Neural cell (in vitro differentiated cells): ENCODE measurements around the gene FBXL17.

Experiments used
- EP300 ChIP-seq: fragments of 450-650 bp; conservative IDR thresholded peaks from 2 replicates; pipeline ENCODE4 v1.6.1; 2014; ENCODE audit warnings: antibody characterized with exemption, mild to moderate bottlenecking, moderate library complexity; ENCODE audit not compliant: poor library complexity, severe bottlenecking
- EZH2 ChIP-seq: fragments of 200-600, 300-800 bp; shearing (Covaris generic), sonication (generic); IDR thresholded peaks from 2 replicates; pipeline ENCODE4 v1.6.1; 2014; ENCODE audit warnings: antibody characterized with exemption, low read length, borderline replicate concordance, mild to moderate bottlenecking; ENCODE audit not compliant: insufficient read depth, poor library complexity, severe bottlenecking
- MXI1 ChIP-seq: fragments of 450-650 bp; conservative IDR thresholded peaks from 2 replicates; pipeline ENCODE4 v1.6.1; 2014; ENCODE audit warnings: antibody characterized with exemption, mild to moderate bottlenecking; ENCODE audit not compliant: poor library complexity, severe bottlenecking
- RAD21 ChIP-seq: fragments of 450-650 bp; conservative IDR thresholded peaks from 2 replicates; pipeline ENCODE4 v1.6.1; 2014; ENCODE audit warnings: antibody characterized with exemption, mild to moderate bottlenecking, moderate library complexity
- SMC3 ChIP-seq: fragments of 450-650 bp; conservative IDR thresholded peaks from 2 replicates; pipeline ENCODE4 v1.6.1; 2014; ENCODE audit warnings: antibody characterized with exemption, mild to moderate bottlenecking, moderate library complexity; ENCODE audit not compliant: poor library complexity
- TAF1 ChIP-seq: IDR thresholded peaks from 2 replicates; pipeline ENCODE4 v1.6.1; 2012; ENCODE audit warnings: low read depth
- TF ChIP-seq, protein P1 (sequence below): fragments of 450-650 bp; IDR thresholded peaks from 2 replicates; pipeline ENCODE4 v1.5.1; 2014; ENCODE audit warnings: antibody characterized with exemption, mild to moderate bottlenecking, moderate library complexity; ENCODE audit not compliant: poor library complexity, severe bottlenecking
- TF ChIP-seq, protein P2 (sequence below): IDR thresholded peaks from 2 replicates; pipeline ENCODE4 v1.6.1; 2012; ENCODE audit warnings: borderline replicate concordance

DNA sequence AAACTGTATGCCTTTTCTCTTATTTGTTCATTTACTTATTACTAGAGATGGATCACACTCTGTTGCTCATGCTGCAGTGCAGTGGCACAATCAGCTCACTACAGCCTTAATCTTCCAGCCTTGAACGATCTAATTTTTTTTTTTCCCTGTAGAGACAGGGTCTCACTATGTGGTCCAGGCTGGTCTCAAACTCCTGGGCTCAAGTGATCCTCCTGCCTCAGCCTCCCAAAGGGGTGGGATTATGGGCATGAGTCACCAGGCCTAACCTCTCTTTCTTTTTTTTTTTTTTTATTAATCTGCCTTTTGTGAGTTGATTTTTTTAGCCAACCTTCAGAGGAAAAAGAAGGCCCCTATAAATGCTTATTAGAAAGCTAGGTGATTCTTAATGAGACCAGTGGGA lies 303.0 kb downstream of the FBXL17 start:
- TF ChIP-seq EZH2 (no peak), SMC3 (no peak), MXI1 (no peak), TAF1 (no peak), RAD21 (no peak), EP300 (no peak)
- TF ChIP-seq, protein P1, sequence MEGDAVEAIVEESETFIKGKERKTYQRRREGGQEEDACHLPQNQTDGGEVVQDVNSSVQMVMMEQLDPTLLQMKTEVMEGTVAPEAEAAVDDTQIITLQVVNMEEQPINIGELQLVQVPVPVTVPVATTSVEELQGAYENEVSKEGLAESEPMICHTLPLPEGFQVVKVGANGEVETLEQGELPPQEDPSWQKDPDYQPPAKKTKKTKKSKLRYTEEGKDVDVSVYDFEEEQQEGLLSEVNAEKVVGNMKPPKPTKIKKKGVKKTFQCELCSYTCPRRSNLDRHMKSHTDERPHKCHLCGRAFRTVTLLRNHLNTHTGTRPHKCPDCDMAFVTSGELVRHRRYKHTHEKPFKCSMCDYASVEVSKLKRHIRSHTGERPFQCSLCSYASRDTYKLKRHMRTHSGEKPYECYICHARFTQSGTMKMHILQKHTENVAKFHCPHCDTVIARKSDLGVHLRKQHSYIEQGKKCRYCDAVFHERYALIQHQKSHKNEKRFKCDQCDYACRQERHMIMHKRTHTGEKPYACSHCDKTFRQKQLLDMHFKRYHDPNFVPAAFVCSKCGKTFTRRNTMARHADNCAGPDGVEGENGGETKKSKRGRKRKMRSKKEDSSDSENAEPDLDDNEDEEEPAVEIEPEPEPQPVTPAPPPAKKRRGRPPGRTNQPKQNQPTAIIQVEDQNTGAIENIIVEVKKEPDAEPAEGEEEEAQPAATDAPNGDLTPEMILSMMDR = no peak
- TF ChIP-seq, protein P2, sequence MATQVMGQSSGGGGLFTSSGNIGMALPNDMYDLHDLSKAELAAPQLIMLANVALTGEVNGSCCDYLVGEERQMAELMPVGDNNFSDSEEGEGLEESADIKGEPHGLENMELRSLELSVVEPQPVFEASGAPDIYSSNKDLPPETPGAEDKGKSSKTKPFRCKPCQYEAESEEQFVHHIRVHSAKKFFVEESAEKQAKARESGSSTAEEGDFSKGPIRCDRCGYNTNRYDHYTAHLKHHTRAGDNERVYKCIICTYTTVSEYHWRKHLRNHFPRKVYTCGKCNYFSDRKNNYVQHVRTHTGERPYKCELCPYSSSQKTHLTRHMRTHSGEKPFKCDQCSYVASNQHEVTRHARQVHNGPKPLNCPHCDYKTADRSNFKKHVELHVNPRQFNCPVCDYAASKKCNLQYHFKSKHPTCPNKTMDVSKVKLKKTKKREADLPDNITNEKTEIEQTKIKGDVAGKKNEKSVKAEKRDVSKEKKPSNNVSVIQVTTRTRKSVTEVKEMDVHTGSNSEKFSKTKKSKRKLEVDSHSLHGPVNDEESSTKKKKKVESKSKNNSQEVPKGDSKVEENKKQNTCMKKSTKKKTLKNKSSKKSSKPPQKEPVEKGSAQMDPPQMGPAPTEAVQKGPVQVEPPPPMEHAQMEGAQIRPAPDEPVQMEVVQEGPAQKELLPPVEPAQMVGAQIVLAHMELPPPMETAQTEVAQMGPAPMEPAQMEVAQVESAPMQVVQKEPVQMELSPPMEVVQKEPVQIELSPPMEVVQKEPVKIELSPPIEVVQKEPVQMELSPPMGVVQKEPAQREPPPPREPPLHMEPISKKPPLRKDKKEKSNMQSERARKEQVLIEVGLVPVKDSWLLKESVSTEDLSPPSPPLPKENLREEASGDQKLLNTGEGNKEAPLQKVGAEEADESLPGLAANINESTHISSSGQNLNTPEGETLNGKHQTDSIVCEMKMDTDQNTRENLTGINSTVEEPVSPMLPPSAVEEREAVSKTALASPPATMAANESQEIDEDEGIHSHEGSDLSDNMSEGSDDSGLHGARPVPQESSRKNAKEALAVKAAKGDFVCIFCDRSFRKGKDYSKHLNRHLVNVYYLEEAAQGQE = no peak
